Neural progenitor cell (in vitro differentiated cells): ENCODE data around the gene TLE3. TPM values are rescaled to one million over a fixed set of nuclear protein-coding genes. Genes with fewer than 3 reads are reported as not detected.

Experiments used
- DNase-seq: peaks from one replicate; pipeline ENCODE4 v3.0.0-alpha.2; 2016; ENCODE audit warnings: low spot score
- H2AFZ ChIP-seq: fragments of 200-600 bp; sonication (generic); replicated peaks from 2 replicates; pipeline ENCODE4 v1.6.1; 2016; ENCODE audit warnings: antibody characterized with exemption
- H3F3A ChIP-seq: fragments of 200-600 bp; sonication (generic); 2 replicates; pipeline ENCODE4 v1.6.1; 2016; ENCODE audit warnings: antibody characterized with exemption, low read depth
- H3K27ac ChIP-seq: fragments of 200-600 bp; sonication (generic); 2 replicates; pipeline ENCODE4 v1.5.1; 2016; ENCODE audit warnings: mild to moderate bottlenecking
- H3K27me3 ChIP-seq: fragments of 200-600 bp; sonication (generic); 2 replicates; pipeline ENCODE4 v1.6.1; 2016; ENCODE audit warnings: mild to moderate bottlenecking, moderate library complexity
- H3K36me3 ChIP-seq: fragments of 200-600 bp; sonication (generic); 2 replicates; pipeline ENCODE4 v1.5.1; 2016
- H3K4me1 ChIP-seq: fragments of 200-600 bp; sonication (generic); 2 replicates; pipeline ENCODE4 v1.6.1; 2016; ENCODE audit warnings: mixed run types
- H3K4me2 ChIP-seq: fragments of 200-600 bp; sonication (generic); 2 replicates; pipeline ENCODE4 v1.6.1; 2016
- H3K4me3 ChIP-seq: fragments of 200-600 bp; sonication (generic); 2 replicates; pipeline ENCODE4 v1.5.1; 2016
- H3K79me2 ChIP-seq: fragments of 200-600 bp; sonication (generic); 2 replicates; pipeline ENCODE4 v1.6.1; 2016; ENCODE audit warnings: low read depth
- H3K9ac ChIP-seq: fragments of 200-600 bp; sonication (generic); 2 replicates; pipeline ENCODE4 v1.6.1; 2016
- H3K9me3 ChIP-seq: fragments of 200-600 bp; sonication (generic); 2 replicates; pipeline ENCODE4 v1.5.1; 2016; ENCODE audit warnings: low read depth
- H4K20me1 ChIP-seq: fragments of 200-600 bp; sonication (generic); 2 replicates; pipeline ENCODE4 v1.6.1; 2016; ENCODE audit warnings: low read depth
- H3K27ac Mint-ChIP-seq: 3 replicates; pipeline ENCODE4 v1.8.0; 2021; ENCODE audit warnings: mixed read lengths
- H3K27me3 Mint-ChIP-seq: 2 replicates; pipeline ENCODE4 v1.8.0; 2022; ENCODE audit warnings: low read depth, mild to moderate bottlenecking, inconsistent platforms, moderate library complexity, mixed read lengths; ENCODE audit not compliant: insufficient read depth
- H3K36me3 Mint-ChIP-seq: 3 replicates; pipeline ENCODE4 v1.8.0; 2021; ENCODE audit warnings: mixed read lengths
- H3K4me1 Mint-ChIP-seq: 3 replicates; pipeline ENCODE4 v1.8.0; 2021; ENCODE audit warnings: mixed read lengths
- H3K4me3 Mint-ChIP-seq: 3 replicates; pipeline ENCODE4 v1.8.0; 2021; ENCODE audit warnings: mild to moderate bottlenecking, moderate library complexity, mixed read lengths
- H3K9me3 Mint-ChIP-seq: 3 replicates; pipeline ENCODE4 v1.8.0; 2020; ENCODE audit warnings: mixed read lengths
- CTCF ChIP-seq: fragments of 200-600 bp; sonication (generic); IDR thresholded peaks from 2 replicates; pipeline ENCODE4 v1.5.1; 2017; ENCODE audit warnings: antibody characterized with exemption, mild to moderate bottlenecking
- EZH2 ChIP-seq: fragments of 200-600 bp; sonication (generic); IDR thresholded peaks from 2 replicates; pipeline ENCODE4 v1.6.1; 2017; ENCODE audit warnings: antibody characterized with exemption, mild to moderate bottlenecking, moderate library complexity
- EZH2phosphoT487 ChIP-seq: fragments of 200-600 bp; sonication (generic); IDR thresholded peaks from 2 replicates; pipeline ENCODE4 v1.6.1; 2017; ENCODE audit warnings: antibody characterized with exemption
- total RNA-seq: library from RNA; depleted of rRNA; stranded (reverse); fragments of >200 nt; gene quantifications from 2 replicates; pipeline ENCODE4 v1.2.3, GENCODE V29; 2015; ENCODE audit warnings: low replicate concordance

Gene TLE3
- total RNA-seq, 1 donor from 2014 or later, result 22.1 TPM

- no peaks in the 10 kb centered on the region for H3K36me3 Mint-ChIP-seq
- H3F3A ChIP-seq, result peaks cover 9% of the 10 kb centered on the region
- H3K27ac Mint-ChIP-seq, result no peak overlapping the region
- H2AFZ ChIP-seq, result no peak overlapping the region
- peaks cover 44% of the 10 kb centered on the region for H3K4me1 Mint-ChIP-seq
- H3K36me3 ChIP-seq, result no peaks in the 10 kb centered on the region
- no peak overlapping the region for H3K27ac ChIP-seq
- no peaks in the 10 kb centered on the region for H4K20me1 ChIP-seq
- H3K4me2 ChIP-seq, result no peak overlapping the region
- DNase-seq, result no peak
- peaks cover 12% of the 10 kb centered on the region for H3K27me3 Mint-ChIP-seq
- no peak overlapping the region for H3K4me3 ChIP-seq
- no peak overlapping the region for H3K4me3 Mint-ChIP-seq
- no peak overlapping the region for H3K9ac ChIP-seq
- H3K79me2 ChIP-seq, result no peaks in the 10 kb centered on the region
- H3K9me3 ChIP-seq, result no peaks in the 10 kb centered on the region
- peaks cover 12% of the 10 kb centered on the region for H3K4me1 ChIP-seq
- TF ChIP-seq EZH2phosphoT487, result no peak
- no peak for TF ChIP-seq CTCF
- TF ChIP-seq EZH2, result no peak
- H3K27me3 ChIP-seq, result no peaks in the 10 kb centered on the region
- H3K9me3 Mint-ChIP-seq, result no peaks in the 10 kb centered on the region
These were observed 83.4 kb downstream of the TLE3 start for GRCh38 chr15:70014331-70014730.

- no peaks in the 10 kb centered on the region for H3K36me3 ChIP-seq
- H3K79me2 ChIP-seq, result no peaks in the 10 kb centered on the region
- no peak overlapping the region for H3K4me2 ChIP-seq
- H3K4me1 ChIP-seq, result peaks cover 12% of the 10 kb centered on the region
- H3K9me3 ChIP-seq, result no peaks in the 10 kb centered on the region
- H4K20me1 ChIP-seq, result no peaks in the 10 kb centered on the region
- Mint-ChIP-seq H3K9me3 (no peaks in the 10 kb centered on the region), H3K36me3 (no peaks in the 10 kb centered on the region), H3K27ac (no peak overlapping the region), H3K4me1 (peaks cover 42% of the 10 kb centered on the region), H3K4me3 (no peak overlapping the region), H3K27me3 (peaks cover 11% of the 10 kb centered on the region)
- no peak for DNase-seq
- no peak overlapping the region for H2AFZ ChIP-seq
- TF ChIP-seq CTCF (no peak), EZH2 (no peak), EZH2phosphoT487 (no peak)
- H3K9ac ChIP-seq, result no peak overlapping the region
- H3K4me3 ChIP-seq, result no peak overlapping the region
- no peaks in the 10 kb centered on the region for H3K27me3 ChIP-seq
- no peak overlapping the region for H3K27ac ChIP-seq
- H3F3A ChIP-seq, result peaks cover 9% of the 10 kb centered on the region
These were observed 83.9 kb downstream of the TLE3 start for GRCh38 chr15:70013656-70014313.

GRCh38 chr15:70012895-70013294, 84.8 kb downstream of the TLE3 start:
- Histone ChIP-seq H3K9ac (no peak overlapping the region), H3F3A (peaks cover 9% of the 10 kb centered on the region), H2AFZ (no peak overlapping the region), H3K4me3 (no peak overlapping the region), H3K9me3 (no peaks in the 10 kb centered on the region), H4K20me1 (no peaks in the 10 kb centered on the region), H3K79me2 (no peaks in the 10 kb centered on the region), H3K4me1 (peaks cover 12% of the 10 kb centered on the region), H3K36me3 (no peaks in the 10 kb centered on the region), H3K4me2 (no peak overlapping the region), H3K27me3 (no peaks in the 10 kb centered on the region), H3K27ac (no peak overlapping the region)
- Mint-ChIP-seq H3K9me3 (no peaks in the 10 kb centered on the region), H3K4me1 (peaks cover 43% of the 10 kb centered on the region), H3K4me3 (no peak overlapping the region), H3K36me3 (no peaks in the 10 kb centered on the region), H3K27me3 (peaks cover 9% of the 10 kb centered on the region), H3K27ac (no peak overlapping the region)
- no peak for DNase-seq
- no peak for TF ChIP-seq CTCF
- no peak for TF ChIP-seq EZH2phosphoT487
- no peak for TF ChIP-seq EZH2
